Prostate gland (tissue), 2 donors: ENCODE results near the gene SNAPC4.
"Not testable (repeated sequence)": the region's sequence is repeated elsewhere in the genome, so short reads cannot be mapped to it uniquely, and the experiment has no call there.

Source experiments
- POLR2A ChIP-seq: fragments of 450-650 bp; IDR thresholded peaks from one replicate; pipeline ENCODE4 v1.6.1; 2016; ENCODE audit warnings: antibody characterized with exemption, mild to moderate bottlenecking
- TF ChIP-seq, protein P1 (sequence below), 4 experiments: fragments of 200-600 bp in 2 of 4; fragments of 450-650 bp in 2 of 4; sonication (generic) in 2 of 4; IDR thresholded peaks; 1 replicate in 3 of 4; 2 replicates in 1 of 4; pipeline ENCODE4 v1.5.1; 2016 to 2019; ENCODE audit warnings: antibody characterized with exemption in 4 of 4, mild to moderate bottlenecking in 2 of 4, moderate library complexity in 2 of 4

- TF ChIP-seq, protein P1, sequence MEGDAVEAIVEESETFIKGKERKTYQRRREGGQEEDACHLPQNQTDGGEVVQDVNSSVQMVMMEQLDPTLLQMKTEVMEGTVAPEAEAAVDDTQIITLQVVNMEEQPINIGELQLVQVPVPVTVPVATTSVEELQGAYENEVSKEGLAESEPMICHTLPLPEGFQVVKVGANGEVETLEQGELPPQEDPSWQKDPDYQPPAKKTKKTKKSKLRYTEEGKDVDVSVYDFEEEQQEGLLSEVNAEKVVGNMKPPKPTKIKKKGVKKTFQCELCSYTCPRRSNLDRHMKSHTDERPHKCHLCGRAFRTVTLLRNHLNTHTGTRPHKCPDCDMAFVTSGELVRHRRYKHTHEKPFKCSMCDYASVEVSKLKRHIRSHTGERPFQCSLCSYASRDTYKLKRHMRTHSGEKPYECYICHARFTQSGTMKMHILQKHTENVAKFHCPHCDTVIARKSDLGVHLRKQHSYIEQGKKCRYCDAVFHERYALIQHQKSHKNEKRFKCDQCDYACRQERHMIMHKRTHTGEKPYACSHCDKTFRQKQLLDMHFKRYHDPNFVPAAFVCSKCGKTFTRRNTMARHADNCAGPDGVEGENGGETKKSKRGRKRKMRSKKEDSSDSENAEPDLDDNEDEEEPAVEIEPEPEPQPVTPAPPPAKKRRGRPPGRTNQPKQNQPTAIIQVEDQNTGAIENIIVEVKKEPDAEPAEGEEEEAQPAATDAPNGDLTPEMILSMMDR (IDR thresholded peaks at IDR 0.05), result not testable (repeated sequence)
- TF ChIP-seq POLR2A, result not testable (repeated sequence)
Measured at GRCh38 chr9:136407061-136407460, 7.1 kb upstream of the SNAPC4 start.
